HG02885 (cell line): Measurements from ENCODE around the gene MOB2.

Experiments
- ATAC-seq: cut with Tn5 transposase; IDR thresholded peaks from one replicate; pipeline ENCODE4 v1.9.1; 2021; ENCODE audit warnings: mild to moderate bottlenecking; ENCODE audit not compliant: unreplicated experiment, poor library complexity

Gene MOB2

GRCh38 chr11:1476940-1477736 lies 9.4 kb downstream of the MOB2 start:
- no peak for ATAC-seq

DNA sequence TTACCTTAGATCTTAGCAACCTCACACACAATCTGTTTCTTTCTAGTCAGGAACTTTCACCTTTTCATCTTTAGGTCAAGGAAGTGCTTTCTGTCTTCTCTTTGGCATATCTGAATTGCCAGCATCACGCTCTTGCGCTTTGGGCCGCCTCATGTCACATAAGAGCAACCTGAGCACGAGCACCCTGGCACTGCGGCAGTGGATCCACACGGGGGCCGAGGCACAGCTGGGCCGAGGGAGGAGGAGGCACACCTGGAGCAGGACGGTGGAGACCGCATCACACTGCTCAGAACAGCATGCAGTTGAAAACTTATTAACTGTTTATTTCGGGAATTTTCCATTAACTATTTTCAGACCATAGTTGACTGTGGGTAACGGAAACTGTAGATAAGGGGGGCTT lies 10.7 kb downstream of the MOB2 start:
- ATAC-seq = no peak

DNA sequence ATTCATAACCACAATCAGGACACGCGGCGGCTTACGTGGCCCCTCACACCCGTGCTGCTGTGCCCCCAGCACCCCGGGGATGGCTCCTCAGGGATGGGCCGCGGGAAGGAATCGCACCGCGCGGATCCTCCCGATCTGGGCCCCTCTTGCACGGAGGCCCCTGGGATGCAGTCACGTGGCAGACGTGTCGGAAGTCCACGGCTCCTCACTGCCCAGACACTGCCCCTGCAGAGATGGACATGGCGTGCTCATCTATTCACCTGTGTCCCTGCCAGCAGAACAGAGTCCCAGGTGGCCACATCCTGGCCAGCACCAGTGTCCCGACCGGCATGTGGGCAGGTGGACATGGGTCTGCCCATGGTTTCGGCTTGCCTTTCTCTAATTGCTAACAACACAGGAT lies 12.8 kb downstream of the MOB2 start:
- ATAC-seq = no peak

GRCh38 chr11:1473011-1473628 lies 13.5 kb downstream of the MOB2 start:
- no peak for ATAC-seq

DNA sequence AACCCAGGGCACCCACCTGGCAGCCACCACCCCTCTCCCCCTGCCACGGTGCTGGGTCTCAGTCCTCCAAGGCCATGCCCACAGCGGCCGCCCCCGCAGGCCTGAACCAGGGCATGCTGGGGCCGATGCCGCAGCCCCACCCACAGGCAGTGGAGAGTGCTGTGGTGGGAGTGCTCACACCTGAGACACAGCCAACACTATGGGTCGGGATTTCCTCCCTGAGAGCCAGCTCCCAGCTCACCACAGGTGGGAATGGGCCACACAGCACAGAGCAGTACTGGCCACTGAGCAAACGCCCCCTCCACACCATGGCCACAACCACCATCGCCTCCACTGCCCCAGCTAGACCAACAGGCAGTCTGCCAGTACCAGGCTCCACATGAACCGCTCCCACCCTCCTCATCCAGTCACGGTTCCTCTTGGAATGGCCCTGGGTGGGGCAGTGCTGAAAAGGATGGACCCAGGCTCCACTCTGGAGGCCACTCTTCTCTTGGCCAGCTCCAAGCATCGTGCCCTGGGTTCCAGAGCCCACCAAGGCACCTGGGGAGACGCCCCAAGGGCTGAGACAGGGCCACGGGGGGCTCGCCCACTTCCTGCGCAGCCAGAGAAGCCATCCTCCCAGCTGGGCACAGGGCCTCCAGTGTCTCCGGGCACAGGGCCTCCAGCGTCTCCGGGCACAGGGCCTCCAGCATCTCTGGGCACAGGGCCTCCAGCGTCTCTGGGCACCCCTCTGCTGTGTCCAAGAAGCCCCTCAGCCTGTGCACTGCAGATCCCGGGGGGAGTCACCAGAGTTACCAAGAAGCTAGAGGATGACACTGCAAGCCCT lies 14.2 kb downstream of the MOB2 start:
- no peak for ATAC-seq

DNA sequence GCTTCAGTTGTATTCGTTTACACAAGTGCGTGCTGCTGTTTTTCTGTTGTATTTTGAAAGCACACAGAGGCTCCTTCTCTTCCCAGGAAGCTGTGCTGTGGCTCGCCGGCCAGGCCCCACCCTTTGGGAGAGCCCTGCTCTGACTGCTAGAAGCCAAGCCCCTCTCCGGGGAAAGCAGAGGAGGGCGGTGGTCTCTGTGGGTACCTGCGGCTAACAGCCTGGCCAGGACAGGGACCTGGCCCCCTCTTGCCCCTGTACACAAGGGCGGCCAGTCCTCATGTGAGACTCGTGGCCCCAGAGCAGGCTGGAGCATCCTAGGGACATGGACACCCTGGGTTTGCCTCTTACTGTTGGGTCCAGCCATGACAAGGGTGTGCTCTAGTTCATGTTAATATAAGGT lies 14.8 kb downstream of the MOB2 start:
- ATAC-seq = no peak

DNA sequence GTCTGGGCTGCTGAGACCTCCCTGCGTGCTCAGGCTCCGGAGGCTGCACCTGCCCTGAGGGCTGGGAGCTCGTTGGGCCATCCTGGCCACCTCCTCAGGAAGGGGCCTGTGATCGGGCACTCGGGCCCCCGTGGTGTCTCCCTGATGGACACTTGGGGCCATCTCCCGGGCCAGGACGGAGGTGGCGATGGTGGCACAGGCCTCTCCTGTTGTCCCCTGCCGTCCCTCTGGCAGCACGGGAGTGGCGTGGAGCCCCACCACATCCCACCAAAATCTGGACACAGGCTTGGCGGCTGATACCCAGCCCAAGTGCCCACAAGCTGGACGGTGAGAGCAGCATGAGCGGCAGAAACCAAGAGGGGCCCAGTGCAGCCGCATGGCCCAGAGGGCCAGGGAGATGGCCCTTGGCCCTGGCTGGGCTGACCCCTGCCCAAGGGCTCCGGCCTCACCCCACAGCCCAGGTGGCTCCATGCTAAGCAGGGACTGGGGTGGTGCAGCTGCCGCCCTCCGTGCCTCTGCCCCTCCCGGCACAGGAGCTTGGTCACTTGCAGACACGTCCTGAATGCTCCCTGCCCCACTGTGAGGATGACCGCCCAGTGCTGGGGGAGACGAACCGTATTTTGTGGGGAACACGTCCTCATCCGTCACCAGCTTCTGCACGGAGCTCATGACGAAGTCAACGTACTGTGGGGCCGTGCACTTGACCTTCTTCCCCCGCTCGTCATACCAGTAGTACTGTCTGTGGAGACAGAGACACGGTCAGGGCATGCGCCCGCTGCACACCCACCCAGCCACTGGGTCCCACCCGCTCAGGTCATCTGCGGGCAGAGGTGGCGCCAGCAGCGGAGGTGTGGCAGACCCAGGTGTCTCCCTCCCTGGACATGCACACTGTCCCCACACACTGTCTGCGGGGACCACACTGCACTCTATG lies 15.6 kb downstream of the MOB2 start:
- no peak for ATAC-seq

GRCh38 chr11:1469911-1470680 lies 16.5 kb downstream of the MOB2 start:
- no peak for ATAC-seq

DNA sequence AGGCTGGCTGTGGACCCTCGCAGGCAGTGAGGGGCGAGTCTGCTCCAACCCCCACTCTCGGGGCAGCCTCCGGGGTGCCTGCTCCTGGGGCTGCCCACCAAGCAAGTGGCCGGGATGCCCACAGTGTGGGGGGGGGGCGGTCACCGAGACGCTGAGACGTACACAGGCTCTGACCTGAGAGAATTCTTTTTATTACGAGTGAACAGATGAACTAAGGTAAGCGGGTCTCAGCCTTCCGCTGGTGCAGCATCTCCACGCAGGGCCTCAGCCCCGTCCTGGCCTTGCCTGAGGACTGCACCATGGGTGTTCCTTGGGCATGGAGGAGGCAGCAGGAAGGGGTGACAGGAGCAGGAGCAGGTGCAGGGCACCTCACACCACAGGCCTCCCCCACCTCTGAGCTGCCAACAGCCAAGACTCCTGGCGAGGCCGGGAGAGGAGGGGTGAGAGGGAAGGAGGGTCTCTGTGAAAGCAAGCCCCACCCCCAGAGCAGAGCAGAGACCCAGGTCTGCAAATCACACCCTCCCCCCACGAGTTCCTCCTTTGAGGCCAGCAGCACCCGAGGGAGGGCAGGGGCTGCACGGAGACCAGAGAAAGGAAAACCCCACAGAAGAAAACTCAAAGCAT lies 17.2 kb downstream of the MOB2 start:
- no peak for ATAC-seq

DNA sequence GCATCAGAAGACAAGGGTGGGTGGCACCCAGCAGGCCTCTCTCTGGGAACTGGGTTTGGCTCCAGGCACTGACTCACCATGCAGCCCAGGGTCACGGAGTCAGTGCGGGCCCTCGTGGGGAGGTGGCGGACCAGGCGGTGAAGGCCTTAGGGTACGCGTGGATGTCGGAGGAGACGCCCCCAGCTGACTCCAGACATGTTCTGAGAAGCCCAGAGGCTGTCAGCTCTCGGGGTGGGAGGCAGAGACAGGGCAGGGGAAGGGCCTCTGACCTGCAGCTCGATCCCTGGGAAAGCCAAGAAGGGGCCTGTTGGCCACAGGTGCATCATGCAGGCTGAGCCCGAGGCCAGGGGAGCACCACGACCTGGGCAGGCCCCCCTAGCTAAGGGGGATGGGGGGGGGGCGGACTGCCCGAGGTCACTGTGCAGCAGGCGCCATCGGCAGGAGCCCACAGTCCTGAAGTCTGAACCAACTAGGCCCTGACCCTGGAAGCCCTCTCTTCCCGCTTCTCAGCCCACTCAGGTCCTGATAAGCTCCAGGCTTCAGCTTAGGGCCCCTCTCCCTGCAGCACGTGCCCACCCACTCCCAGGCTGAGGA lies 18.0 kb downstream of the MOB2 start:
- no peak for ATAC-seq

DNA sequence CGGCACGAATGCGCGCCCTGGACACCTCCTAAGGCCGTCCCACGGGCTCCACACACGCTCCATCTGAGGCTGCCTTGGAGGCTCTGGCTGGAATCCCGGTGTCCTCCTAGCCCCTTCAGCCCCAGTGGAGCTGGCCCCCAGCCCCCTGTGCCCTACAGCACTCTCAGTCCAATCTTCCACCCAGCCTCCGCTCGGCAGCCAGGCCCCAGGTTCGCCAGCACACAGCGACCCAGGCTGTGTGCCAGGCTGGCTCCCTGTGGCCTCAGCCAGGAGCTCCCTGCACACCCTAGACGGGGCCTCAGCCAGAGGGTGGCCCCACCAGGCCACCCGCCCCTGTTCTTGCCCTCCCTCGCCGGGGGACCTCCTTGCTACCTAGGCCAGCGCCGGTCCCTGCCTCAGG lies 18.6 kb downstream of the MOB2 start:
- no peak for ATAC-seq

DNA sequence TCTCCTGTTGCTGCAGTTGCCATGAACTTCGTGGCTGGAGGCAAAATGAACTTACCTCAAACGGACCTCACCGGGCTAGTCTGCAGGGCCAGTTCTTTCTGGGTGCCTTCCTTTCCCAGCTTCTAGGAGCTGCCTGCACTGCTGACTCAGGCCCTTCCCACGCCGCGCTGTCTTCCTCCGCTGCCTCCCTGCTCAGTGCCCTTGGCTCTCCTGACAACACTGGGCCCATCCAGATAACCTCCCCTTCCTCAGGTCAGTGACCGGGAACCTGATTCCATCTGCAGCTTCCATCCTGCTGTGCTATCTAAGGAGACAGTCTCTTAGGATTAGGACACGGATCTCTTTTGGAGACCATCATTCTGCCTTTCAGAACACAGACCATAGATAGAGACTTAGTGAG lies 19.3 kb downstream of the MOB2 start:
- no peak for ATAC-seq

- no peak for ATAC-seq
These were observed 19.8 kb downstream of the MOB2 start for GRCh38 chr11:1466784-1467183.

DNA sequence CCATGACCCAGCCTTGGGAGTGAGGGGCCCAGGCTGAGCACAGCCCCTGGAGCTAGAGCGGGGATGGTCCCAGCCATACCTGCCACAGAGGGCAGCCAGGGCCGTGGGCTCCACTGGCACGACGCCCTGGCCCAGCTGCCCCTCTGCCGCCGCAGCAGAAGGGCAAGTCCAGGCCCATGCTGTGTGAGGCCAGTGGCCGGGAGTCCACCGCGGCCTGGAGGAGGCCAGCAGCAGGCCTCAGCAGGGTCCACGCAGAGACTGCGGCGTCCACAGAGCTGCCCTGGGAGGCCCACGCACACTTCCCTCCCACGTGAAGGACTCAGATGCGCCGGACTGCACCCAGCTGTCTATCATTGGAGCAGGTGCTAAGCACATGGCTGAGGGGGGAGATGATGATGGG lies 23.5 kb downstream of the MOB2 start:
- ATAC-seq = no peak

DNA sequence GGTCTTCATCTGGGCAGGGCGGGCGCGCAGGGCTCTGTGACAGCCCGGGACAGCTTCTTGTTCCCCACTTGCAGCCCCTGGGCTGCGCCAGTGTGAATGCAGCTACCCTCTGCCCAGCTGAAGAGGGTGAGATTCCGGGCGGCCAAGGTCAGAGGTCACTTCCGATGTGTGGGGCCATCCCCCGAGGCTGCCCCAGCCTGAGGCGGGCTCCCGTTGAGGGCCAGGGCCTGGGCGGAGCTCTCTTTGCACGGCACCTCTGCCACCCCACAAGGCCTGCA lies 23.9 kb downstream of the MOB2 start:
- no peak for ATAC-seq

DNA sequence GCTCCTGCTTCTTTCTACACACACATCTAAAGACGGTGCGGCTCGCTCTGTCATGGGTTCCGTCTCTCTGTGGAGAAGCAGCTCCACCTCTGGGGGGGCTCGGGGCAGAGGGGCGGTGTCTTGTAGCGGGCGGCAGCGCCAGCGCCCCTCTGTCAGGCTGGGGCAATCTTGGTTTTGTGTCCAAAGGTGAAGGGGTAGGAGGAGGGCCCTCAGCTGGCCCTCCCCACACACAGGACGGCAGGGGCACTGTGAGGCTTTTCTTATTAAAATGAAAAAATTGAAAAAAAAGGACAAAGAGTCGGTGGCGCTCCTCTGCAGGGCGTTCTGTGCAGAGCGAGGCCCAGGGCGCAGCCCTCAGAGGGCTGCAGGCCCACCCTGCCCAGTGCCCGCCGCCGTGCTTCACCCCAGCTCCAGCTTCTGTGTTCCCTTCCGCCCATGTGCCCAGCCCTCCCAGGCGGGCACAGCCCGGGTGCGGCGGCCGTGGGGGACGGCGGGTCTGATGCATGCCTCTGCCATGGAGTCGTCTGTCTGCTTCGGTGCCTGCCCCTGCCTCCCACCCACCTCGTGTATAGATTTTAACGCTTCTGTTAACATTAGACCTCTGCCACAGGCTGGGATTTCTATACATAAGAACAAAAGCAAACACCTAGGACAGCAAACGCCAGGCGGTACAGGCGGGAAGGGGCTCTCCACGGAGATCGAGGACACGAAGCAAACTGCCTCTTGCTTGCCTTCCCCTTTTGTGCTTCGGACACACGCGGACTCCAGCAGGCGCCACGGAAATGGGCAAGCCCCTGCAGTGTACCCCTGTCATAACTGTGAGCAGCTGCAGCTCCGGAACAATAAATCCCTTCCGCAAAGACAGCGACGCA lies 24.5 kb downstream of the MOB2 start:
- ATAC-seq = no peak

DNA sequence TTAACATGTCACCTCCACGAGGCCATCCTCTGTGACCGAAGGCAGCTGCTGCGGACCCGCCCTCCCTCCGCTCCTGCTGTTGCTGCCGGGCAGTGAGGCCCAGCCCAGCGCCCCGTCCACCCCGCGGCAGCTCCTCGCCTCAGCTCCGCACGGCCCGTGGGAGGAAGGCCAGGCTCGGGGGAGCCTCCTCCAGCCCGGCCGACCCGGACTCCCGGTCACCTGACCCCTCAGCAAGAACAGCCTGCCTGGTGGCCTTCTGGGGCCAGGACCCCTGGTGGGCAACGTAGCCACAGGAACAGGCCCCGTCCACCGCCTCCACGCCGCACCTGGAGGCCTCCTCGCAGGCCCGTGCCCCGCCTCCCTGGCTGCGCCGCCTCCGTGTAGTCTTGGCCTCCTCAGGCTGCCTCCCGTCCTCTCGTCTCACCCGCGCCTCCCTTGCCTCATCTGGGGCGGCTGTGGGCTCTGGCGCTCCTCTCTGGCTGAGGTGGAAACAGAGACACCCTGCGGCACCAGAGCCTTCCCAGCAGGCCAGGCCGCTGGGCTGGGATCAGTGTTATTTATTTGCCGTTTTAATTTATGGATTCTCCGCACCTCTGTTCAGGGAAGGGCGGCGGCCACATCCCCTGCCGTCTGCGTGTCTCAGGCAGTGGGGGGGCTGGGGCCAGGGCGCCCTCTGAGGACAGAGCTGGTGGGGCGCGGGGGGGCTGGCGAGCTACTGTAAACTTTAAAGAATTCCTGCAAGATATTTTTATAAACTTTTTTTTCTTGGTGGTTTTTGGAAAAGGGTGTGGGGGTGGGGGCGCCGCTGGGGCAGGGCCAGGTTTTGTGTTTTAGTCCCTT lies 25.4 kb downstream of the MOB2 start:
- ATAC-seq = no peak
